Panc1 (cell line): Measurements from ENCODE around the gene BHLHE23.

Experiments used
- POLR2AphosphoS5 ChIP-seq: IDR thresholded peaks from 2 replicates; pipeline ENCODE4 v1.6.1; 2012; ENCODE audit warnings: mild to moderate bottlenecking, low read depth, low read length, moderate library complexity
- SIN3A ChIP-seq: IDR thresholded peaks from 2 replicates; pipeline ENCODE4 v1.6.1; 2012; ENCODE audit warnings: low read depth, mild to moderate bottlenecking, low read length, moderate library complexity, borderline replicate concordance; ENCODE audit not compliant: insufficient read depth
- TF ChIP-seq, protein P1 (sequence below): fragments of 450-650 bp; IDR thresholded peaks from 2 replicates; pipeline ENCODE4 v1.5.1; 2017; ENCODE audit warnings: mild to moderate bottlenecking
- TF ChIP-seq, protein P2 (sequence below), 2 experiments: IDR thresholded peaks; 2 replicates each; pipeline ENCODE4 v1.6.1; 2011 to 2012; ENCODE audit warnings: low read depth in 2 of 2, control low read depth in 1 of 2, low read length in 1 of 2, mild to moderate bottlenecking in 1 of 2, moderate library complexity in 1 of 2; ENCODE audit not compliant: insufficient read depth in 1 of 2

DNA sequence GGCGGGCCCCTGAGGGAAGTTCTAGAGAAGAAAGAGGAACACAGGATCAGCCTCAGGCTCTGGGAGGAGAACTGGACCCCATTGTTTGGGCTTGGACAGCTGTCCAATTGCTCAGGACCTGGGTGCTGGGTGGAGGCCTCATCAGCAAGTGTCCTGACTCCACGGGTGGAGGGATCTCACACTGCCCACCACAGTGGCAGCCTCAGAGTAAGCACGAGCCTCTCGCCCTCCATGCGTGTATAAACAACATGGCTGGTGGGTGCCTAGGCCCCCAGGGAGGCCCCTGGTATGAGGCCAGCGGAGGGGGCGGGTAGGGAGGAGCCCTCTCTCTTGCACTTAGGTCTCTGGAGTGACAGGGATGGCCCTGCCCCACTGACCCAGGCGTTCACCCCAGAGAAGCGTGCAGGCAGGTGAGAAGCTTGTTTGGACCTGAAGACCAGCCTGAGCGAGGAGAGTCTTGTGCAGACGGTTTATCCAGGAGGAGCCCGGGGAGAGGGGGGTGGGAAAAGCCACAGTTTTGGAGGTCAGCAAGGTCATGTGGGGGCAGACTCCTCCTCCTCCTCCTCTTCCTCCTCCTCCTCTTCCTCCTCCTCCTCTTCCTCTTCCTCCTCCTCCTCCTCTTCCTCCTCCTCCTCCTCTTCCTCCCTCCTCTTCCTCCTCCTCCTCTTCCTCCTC, 41.9 kb upstream of the BHLHE23 start:
- TF ChIP-seq POLR2AphosphoS5 (no peak), SIN3A (no peak)
- TF ChIP-seq, protein P1, sequence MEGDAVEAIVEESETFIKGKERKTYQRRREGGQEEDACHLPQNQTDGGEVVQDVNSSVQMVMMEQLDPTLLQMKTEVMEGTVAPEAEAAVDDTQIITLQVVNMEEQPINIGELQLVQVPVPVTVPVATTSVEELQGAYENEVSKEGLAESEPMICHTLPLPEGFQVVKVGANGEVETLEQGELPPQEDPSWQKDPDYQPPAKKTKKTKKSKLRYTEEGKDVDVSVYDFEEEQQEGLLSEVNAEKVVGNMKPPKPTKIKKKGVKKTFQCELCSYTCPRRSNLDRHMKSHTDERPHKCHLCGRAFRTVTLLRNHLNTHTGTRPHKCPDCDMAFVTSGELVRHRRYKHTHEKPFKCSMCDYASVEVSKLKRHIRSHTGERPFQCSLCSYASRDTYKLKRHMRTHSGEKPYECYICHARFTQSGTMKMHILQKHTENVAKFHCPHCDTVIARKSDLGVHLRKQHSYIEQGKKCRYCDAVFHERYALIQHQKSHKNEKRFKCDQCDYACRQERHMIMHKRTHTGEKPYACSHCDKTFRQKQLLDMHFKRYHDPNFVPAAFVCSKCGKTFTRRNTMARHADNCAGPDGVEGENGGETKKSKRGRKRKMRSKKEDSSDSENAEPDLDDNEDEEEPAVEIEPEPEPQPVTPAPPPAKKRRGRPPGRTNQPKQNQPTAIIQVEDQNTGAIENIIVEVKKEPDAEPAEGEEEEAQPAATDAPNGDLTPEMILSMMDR, result no peak
- TF ChIP-seq, protein P2, sequence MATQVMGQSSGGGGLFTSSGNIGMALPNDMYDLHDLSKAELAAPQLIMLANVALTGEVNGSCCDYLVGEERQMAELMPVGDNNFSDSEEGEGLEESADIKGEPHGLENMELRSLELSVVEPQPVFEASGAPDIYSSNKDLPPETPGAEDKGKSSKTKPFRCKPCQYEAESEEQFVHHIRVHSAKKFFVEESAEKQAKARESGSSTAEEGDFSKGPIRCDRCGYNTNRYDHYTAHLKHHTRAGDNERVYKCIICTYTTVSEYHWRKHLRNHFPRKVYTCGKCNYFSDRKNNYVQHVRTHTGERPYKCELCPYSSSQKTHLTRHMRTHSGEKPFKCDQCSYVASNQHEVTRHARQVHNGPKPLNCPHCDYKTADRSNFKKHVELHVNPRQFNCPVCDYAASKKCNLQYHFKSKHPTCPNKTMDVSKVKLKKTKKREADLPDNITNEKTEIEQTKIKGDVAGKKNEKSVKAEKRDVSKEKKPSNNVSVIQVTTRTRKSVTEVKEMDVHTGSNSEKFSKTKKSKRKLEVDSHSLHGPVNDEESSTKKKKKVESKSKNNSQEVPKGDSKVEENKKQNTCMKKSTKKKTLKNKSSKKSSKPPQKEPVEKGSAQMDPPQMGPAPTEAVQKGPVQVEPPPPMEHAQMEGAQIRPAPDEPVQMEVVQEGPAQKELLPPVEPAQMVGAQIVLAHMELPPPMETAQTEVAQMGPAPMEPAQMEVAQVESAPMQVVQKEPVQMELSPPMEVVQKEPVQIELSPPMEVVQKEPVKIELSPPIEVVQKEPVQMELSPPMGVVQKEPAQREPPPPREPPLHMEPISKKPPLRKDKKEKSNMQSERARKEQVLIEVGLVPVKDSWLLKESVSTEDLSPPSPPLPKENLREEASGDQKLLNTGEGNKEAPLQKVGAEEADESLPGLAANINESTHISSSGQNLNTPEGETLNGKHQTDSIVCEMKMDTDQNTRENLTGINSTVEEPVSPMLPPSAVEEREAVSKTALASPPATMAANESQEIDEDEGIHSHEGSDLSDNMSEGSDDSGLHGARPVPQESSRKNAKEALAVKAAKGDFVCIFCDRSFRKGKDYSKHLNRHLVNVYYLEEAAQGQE (IDR thresholded peaks at IDR 0.05; ENCODE audit: insufficient read depth in 1 of 2, low read depth in 2 of 2, low read length in 1 of 2), result no peak
